ENCODE data around the gene PHAF1. TPM values are rescaled to one million over a fixed set of nuclear protein-coding genes. Genes with fewer than 3 reads are reported as not detected.

The PHAF1 gene
- total RNA-seq, 1 experiment from 2014 or later: 34.4 TPM

DNA sequence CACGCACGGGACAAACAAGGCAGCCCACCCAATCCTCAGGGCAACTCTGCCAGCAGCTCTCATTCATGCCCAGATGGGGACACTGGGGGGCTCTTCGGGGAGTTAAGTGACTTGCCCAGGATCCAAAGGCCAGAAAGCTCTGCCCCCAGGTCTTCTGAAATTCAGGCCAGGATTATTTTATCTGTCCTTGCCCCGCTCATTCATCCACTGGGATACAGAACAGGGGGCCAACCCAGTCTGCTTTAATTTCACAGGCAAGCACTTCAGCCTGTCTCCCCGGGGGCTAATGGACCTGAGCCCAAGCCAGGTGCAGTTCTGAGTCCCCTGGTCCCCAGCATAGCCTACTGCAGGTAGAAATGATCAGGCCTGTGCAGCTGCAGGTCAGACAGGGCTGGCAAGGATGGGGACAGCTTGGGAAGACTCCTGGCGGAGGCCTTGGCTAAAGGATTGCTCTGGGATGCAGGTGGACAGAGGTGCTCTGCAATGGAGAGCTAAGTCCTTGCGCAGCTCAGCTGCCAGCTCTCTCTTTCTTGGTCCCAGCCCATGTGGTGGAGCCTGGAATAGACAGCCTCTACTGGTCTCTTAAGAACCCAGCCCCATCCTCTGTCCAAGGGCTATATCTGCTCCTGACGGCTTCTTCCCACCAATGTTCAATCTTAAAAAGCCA, 41.8 kb downstream of the PHAF1 start:
- H3K27me3 ChIP-seq (replicated peaks; ENCODE audit: control insufficient read depth, insufficient read depth, low read length): no peaks in the 10 kb centered on the region
- peak overlapping the region; percentile 75; the same call in 1 of the 2 replicates for H3K4me3 ChIP-seq (ENCODE audit: low read depth, low read length)
- H3K36me3 ChIP-seq (ENCODE audit: control insufficient read depth, insufficient read depth, low read length): peaks cover 2% of the 10 kb centered on the region; the same call in 1 of the 2 replicates
- no peaks in the 10 kb centered on the region for H3K9me3 ChIP-seq
- BruUV-seq (replicated peaks): no TSS peak
- Mint-ChIP-seq H3K27ac (ENCODE audit: unreplicated experiment) (peak overlapping the region; percentile 85), H3K4me1 (ENCODE audit: low read depth, unreplicated experiment) (no peaks in the 10 kb centered on the region), H3K27me3 (ENCODE audit: insufficient read depth, unreplicated experiment) (no peaks in the 10 kb centered on the region), H3K36me3 (ENCODE audit: insufficient read depth, unreplicated experiment) (peaks cover 29% of the 10 kb centered on the region), H3K9me3 (ENCODE audit: unreplicated experiment) (no peaks in the 10 kb centered on the region), H3K4me3 (ENCODE audit: unreplicated experiment) (peak overlapping the region; percentile 81)
- no peak for DNase-seq
- CTCF ChIA-PET: interaction anchor here (0.7 to 2.8 kb wide), 8 partner anchors 8 to 191 kb away, joined by 3 to 23 read pairs (median 4); partner anchors contain the start of genes CES3, FBXL8, NOL3 and TRADD
- peaks cover 4% of the 10 kb centered on the region for H3K4me1 ChIP-seq
- intact Hi-C loops (cut with micrococcal nuclease; ENCODE audit: unreplicated experiment): loop anchor here (2.0 kb wide), 2 partner anchors 43 to 197 kb away; partner anchors contain the start of gene PHAF1
- POLR2A ChIA-PET: interaction anchor here (0.5 to 1.6 kb wide), 4 partner anchors 9 to 106 kb away, joined by 3 to 8 read pairs (median 5); partner anchors contain the start of genes FBXL8 and TRADD
- TF ChIP-seq, protein P1, sequence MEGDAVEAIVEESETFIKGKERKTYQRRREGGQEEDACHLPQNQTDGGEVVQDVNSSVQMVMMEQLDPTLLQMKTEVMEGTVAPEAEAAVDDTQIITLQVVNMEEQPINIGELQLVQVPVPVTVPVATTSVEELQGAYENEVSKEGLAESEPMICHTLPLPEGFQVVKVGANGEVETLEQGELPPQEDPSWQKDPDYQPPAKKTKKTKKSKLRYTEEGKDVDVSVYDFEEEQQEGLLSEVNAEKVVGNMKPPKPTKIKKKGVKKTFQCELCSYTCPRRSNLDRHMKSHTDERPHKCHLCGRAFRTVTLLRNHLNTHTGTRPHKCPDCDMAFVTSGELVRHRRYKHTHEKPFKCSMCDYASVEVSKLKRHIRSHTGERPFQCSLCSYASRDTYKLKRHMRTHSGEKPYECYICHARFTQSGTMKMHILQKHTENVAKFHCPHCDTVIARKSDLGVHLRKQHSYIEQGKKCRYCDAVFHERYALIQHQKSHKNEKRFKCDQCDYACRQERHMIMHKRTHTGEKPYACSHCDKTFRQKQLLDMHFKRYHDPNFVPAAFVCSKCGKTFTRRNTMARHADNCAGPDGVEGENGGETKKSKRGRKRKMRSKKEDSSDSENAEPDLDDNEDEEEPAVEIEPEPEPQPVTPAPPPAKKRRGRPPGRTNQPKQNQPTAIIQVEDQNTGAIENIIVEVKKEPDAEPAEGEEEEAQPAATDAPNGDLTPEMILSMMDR (IDR thresholded peaks at IDR 0.05; ENCODE audit: insufficient read depth in 1 of 2, low read depth in 1 of 2, low read length in 1 of 2, severe bottlenecking in 1 of 2, unreplicated experiment in 1 of 2): no peak

- peaks cover 14% of the 10 kb centered on the region for H3K36me3 Mint-ChIP-seq (ENCODE audit: insufficient read depth, unreplicated experiment)
- Histone ChIP-seq H3K4me1 (peaks cover 4% of the 10 kb centered on the region), H3K27me3 (replicated peaks; ENCODE audit: control insufficient read depth, insufficient read depth, low read length) (no peaks in the 10 kb centered on the region), H3K36me3 (ENCODE audit: control insufficient read depth, insufficient read depth, low read length) (no peaks in the 10 kb centered on the region), H3K4me3 (ENCODE audit: low read depth, low read length) (no peak overlapping the region; the same call in 1 of the 2 replicates), H3K9me3 (no peaks in the 10 kb centered on the region)
- peak in 1 of 2 experiments; percentile 30 for DNase-seq
- H3K9me3 Mint-ChIP-seq (ENCODE audit: unreplicated experiment): no peaks in the 10 kb centered on the region
- H3K27ac Mint-ChIP-seq (ENCODE audit: unreplicated experiment): no peak overlapping the region
- H3K27me3 Mint-ChIP-seq (ENCODE audit: insufficient read depth, unreplicated experiment): no peaks in the 10 kb centered on the region
- intact Hi-C loops (cut with micrococcal nuclease; ENCODE audit: unreplicated experiment): loop anchor here (1.0 kb wide), 1 partner anchor 136 kb away; no protein-coding TSS in a partner anchor
- TF ChIP-seq, protein P1 (IDR thresholded peaks at IDR 0.05; ENCODE audit: insufficient read depth in 1 of 2, low read depth in 1 of 2, low read length in 1 of 2, severe bottlenecking in 1 of 2, unreplicated experiment in 1 of 2): no peak
- H3K4me1 Mint-ChIP-seq (ENCODE audit: low read depth, unreplicated experiment): peaks cover 6% of the 10 kb centered on the region
- H3K4me3 Mint-ChIP-seq (ENCODE audit: unreplicated experiment): no peak overlapping the region
- POLR2A ChIA-PET: interaction anchor here (1.0 to 1.1 kb wide), 2 partner anchors 16 to 137 kb away, joined by 4 to 6 read pairs; partner anchors contain the start of gene NOL3
- CTCF ChIA-PET: interaction anchor here (0.5 to 2.8 kb wide), 30 partner anchors 9 to 282 kb away, joined by 3 to 57 read pairs (median 5); partner anchors contain the start of genes CBFB, CES3, FHOD1 and MATCAP1
- BruUV-seq (replicated peaks): no TSS peak
These were observed 45.0 kb downstream of the PHAF1 start for GRCh38 chr16:67154578-67155294.

All from Caco-2 (cell line).